KOPT-K1 (cell line): ENCODE data around the gene TRA2B.
"Not testable (repeated sequence)": the region's sequence is repeated elsewhere in the genome, so short reads cannot be mapped to it uniquely, and the experiment has no call there.

Experiments
- H3K27ac ChIP-seq: fragments of 200-600 bp; sonication (generic); 2 replicates; pipeline ENCODE4 v1.5.1; 2016; ENCODE audit warnings: antibody characterized with exemption, mild to moderate bottlenecking, low read depth, low read length; ENCODE audit not compliant: poor library complexity, severe bottlenecking
- H3K36me3 ChIP-seq: fragments of 200-600 bp; sonication (generic); 2 replicates; pipeline ENCODE4 v1.5.1; 2017; ENCODE audit warnings: antibody characterized with exemption, mild to moderate bottlenecking, low read length, moderate library complexity; ENCODE audit not compliant: insufficient read depth
- H3K9me3 ChIP-seq: fragments of 200-600 bp; sonication (generic); 2 replicates; pipeline ENCODE4 v1.5.1; 2017; ENCODE audit warnings: antibody characterized with exemption, low read length, mild to moderate bottlenecking; ENCODE audit not compliant: insufficient read depth, poor library complexity, severe bottlenecking

Gene TRA2B

DNA sequence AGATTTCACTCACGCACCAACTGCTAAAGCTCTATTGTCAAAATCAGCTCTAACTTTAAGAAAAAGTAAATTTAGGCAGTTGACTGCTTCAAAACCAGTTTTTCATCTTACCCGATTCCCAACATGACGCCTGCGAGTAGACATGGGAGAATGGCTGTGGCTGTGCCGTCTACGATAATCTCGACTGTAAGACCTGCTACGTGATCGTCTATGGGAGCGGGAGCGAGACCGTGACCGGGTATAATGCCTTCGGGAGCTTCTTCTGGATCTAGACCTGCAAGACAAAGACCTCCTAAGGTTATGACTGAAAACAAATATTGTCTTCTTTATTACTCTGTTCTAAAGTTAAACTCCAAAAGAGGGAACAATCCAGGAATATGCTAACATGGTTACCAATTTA, 12.5 kb downstream of the TRA2B start:
- Histone ChIP-seq H3K27ac (no peak overlapping the region), H3K36me3 (peaks cover 100% of the 10 kb centered on the region), H3K9me3 (no peaks in the 10 kb centered on the region)

- no peaks in the 10 kb centered on the region for H3K9me3 ChIP-seq
- H3K36me3 ChIP-seq: peaks cover 100% of the 10 kb centered on the region
- H3K27ac ChIP-seq: no peak overlapping the region
Observed at GRCh38 chr3:185924375-185924774, 13.4 kb downstream of the TRA2B start.

GRCh38 chr3:185920184-185920583, 17.6 kb downstream of the TRA2B start:
- Histone ChIP-seq H3K9me3 (no peaks in the 10 kb centered on the region), H3K27ac (no peak overlapping the region), H3K36me3 (peaks cover 100% of the 10 kb centered on the region)

DNA sequence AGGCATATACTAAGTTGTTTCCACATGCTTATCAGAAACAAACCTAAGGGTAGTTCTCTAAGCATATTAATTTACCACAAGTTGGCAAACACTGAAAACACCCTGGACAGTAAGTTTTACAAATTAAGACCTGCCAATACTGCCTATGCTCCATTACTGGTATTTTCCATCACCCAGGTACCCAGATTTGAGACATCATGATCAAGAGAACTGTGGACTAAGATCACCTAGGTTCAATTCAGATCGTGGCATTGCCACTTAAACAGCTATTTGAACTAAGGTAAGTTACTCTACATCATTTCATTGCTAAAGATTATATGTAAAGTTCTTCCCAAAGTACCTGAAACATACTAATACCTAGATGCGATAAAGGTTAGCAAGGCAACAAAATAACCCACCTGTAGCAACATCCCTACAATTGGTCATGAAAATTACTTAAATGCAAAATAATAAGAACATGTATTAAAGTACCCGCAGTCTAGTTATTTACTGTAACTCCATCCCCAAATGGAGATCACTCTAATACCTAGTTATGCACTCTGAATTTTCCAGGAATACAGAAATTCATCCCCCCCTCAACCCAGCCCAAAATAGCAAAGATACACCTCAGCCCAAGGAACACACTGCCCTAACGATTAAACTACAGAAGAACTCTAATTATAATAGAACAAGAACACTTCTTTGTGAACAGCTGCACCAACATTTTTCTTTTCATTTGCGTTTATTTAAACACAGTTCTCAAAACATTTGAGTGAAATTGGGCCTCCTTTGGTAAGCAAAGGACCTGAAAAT, 21.6 kb downstream of the TRA2B start:
- peaks cover 87% of the 10 kb centered on the region for H3K36me3 ChIP-seq
- no peaks in the 10 kb centered on the region for H3K9me3 ChIP-seq
- H3K27ac ChIP-seq: no peak overlapping the region

DNA sequence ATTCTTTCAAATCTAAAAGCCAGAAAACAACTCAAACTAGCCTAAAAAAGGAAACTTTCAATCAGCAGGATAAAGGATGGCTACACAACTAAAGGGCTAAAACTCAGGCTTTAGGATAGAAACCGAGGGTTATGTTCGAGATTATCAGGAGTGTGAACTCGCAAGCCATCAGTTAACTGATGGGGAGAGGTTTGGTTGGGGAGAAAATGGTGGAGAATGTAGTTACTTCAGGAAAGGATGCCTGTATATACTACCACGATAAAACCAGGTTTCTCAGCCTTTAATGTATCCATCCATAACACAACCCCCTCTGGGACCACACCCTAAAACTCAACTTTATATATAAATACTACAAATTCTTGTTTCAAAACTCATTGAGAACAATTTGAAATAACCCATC, 22.2 kb downstream of the TRA2B start:
- Histone ChIP-seq H3K9me3 (no peaks in the 10 kb centered on the region), H3K27ac (no peak overlapping the region), H3K36me3 (peaks cover 81% of the 10 kb centered on the region)

GRCh38 chr3:185914911-185915629, 22.7 kb downstream of the TRA2B start:
- peaks cover 75% of the 10 kb centered on the region for H3K36me3 ChIP-seq

GRCh38 chr3:185912929-185913901, 24.6 kb downstream of the TRA2B start:
- peaks cover 56% of the 10 kb centered on the region for H3K36me3 ChIP-seq
- no peaks in the 10 kb centered on the region for H3K9me3 ChIP-seq
- H3K27ac ChIP-seq: no peak overlapping the region

More at GRCh38 chr3:185914911-185915629, 22.7 kb downstream of the TRA2B start:
- no peaks in the 10 kb centered on the region for H3K9me3 ChIP-seq
- H3K27ac ChIP-seq: no peak overlapping the region

DNA sequence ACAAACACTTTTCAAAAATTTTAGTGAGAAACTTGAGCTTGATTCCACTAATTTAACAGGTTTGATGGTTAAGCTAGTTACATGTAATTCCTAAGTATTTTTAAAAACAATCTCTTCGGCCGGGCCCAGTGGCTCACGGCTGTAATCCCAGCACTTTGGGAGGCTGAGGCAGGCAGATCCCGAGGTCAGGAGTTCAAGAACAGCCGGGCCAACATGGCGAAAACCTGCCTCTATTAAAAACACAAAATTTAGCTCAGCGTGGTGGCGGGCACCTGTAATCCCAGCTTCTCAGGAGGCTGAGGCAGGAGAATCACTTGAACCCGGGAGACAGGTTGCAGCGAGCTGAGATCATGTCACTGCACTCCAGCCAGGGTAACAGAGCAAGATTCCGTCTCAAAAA, 25.3 kb downstream of the TRA2B start:
- Histone ChIP-seq H3K9me3 (no peaks in the 10 kb centered on the region), H3K36me3 (peaks cover 49% of the 10 kb centered on the region), H3K27ac (no peak overlapping the region)

GRCh38 chr3:185911076-185911448, 26.8 kb downstream of the TRA2B start:
- H3K36me3 ChIP-seq: peaks cover 35% of the 10 kb centered on the region
- H3K27ac ChIP-seq, H3K9me3 ChIP-seq: not testable (repeated sequence)

GRCh38 chr3:185910322-185911075, 27.3 kb downstream of the TRA2B start:
- not testable (repeated sequence) for H3K27ac ChIP-seq, H3K9me3 ChIP-seq
- peaks cover 29% of the 10 kb centered on the region for H3K36me3 ChIP-seq

DNA sequence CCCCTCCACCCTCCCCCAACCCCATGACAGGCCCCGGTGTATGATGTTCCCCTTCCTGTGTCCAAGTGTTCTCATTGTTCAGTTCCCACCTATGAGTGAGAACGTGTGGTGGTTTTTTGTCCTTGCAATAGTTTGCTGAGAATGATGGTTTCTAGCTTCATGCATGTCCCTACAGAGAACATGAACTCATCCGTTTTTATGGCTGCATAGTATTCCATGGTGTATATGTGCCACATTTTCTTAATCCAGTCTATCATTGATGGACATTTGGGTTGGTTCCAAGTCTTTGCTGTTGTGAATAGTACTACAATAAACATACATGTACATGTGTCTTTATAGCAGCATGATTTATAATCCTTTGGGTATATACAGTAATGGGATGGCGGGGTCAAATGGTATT, 27.9 kb downstream of the TRA2B start:
- not testable (repeated sequence) for H3K27ac ChIP-seq

DNA sequence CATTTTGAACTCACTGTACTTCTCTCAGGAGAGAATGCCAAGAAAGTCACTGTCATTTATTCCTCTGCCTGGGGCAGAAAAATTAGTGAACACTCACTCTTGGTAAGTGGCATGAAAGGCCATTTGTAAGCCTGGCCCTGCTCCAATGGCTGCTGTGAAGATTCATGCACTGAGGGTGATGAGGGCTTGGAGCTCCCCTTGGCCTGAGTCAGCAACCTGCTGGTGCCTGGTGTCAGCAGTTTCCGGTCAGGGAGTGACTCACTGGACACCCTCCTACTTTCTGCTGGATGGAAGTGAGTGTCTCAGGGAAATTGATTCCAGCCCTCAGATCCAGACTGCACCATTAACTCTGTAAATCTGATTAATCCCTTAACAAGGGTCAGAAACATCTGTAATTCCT, 37.6 kb downstream of the TRA2B start:
- Histone ChIP-seq H3K36me3 (no peaks in the 10 kb centered on the region), H3K27ac (no peak overlapping the region), H3K9me3 (peaks cover 10% of the 10 kb centered on the region)

More for the DNA sequence above, 27.9 kb downstream of the TRA2B start:
- H3K9me3 ChIP-seq: not testable (repeated sequence)
- H3K36me3 ChIP-seq: peaks cover 23% of the 10 kb centered on the region

GRCh38 chr3:185896636-185897035, 41.2 kb downstream of the TRA2B start:
- H3K36me3 ChIP-seq: no peaks in the 10 kb centered on the region
- H3K9me3 ChIP-seq: peaks cover 10% of the 10 kb centered on the region
- no peak overlapping the region for H3K27ac ChIP-seq

DNA sequence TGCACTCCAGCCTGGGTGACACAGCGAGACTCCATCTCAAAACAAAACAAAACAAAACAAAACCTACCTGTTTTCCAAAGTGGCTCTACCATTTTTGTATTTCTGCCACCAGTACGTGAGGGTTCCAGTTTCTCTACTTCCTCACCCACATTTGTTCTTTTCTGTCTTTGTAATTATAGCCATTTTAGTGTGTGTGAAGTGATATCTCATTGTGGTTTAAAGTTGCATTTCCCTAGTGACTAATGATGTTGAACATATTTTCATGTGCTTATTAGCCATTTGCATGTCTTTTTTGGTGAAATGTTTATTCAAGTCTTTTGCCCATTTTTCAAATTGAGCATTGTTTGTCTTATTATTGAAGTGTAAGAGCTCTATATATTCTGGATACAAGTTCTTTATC, 50.7 kb downstream of the TRA2B start:
- Histone ChIP-seq H3K27ac (no peak overlapping the region), H3K36me3 (no peaks in the 10 kb centered on the region), H3K9me3 (no peaks in the 10 kb centered on the region)
